NCI-H1105 (cell line): ENCODE results near the gene PLA2G4E.

Source experiments
- DNase-seq: peaks from one replicate; lab custom pipeline; 2025; lab: John Stamatoyannopoulos, UW

PLA2G4E gene

GRCh38 chr15:41954036-41954435 lies 66.8 kb downstream of the PLA2G4E start:
- no peak for DNase-seq

GRCh38 chr15:41952013-41952563 lies 68.8 kb downstream of the PLA2G4E start:
- no peak for DNase-seq

- no peak for DNase-seq
Observed at GRCh38 chr15:41951571-41951970, 69.3 kb downstream of the PLA2G4E start.

GRCh38 chr15:41950489-41950888 lies 70.4 kb downstream of the PLA2G4E start:
- DNase-seq = no peak

DNA sequence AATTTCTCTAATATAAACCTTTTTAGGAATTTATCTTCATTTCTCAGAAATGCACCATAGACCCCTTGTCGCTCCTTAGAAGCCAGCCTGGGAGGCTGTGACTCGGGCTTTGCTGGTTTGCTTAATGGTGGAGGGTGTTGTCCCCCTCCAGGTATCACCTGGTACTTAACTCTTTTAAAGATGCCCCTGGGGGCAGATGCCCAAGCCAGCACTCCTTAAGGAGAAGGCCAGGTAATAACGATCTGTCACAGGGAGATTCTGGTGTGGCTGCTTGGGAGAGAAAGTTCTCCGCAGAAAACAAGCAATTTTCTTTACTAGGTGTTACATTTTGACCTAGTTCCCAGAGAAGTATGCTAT lies 70.7 kb downstream of the PLA2G4E start:
- DNase-seq = no peak

- DNase-seq = no peak
Observed at GRCh38 chr15:41949401-41950126, 71.3 kb downstream of the PLA2G4E start.

- no peak for DNase-seq
Observed at GRCh38 chr15:41948490-41948889, 72.4 kb downstream of the PLA2G4E start.

DNA sequence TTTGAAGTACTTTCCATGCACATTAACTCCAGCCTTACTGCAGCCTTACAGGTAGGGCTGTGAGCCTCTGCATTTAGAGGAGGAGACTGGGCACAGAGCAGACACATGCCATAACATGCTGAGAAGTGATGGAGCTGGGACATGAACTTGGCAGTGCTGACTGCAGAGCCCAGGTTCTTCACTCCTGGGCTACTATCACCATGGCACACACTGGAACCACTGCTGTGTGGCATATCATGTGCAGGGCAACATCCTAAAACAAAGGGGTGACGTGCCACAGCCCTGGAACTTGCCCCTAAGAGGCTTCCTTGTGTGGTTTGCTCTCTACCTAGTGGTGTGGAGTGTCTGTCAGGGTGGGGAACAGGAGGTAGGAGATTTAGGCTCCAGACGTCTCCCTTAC lies 73.9 kb downstream of the PLA2G4E start:
- no peak for DNase-seq

DNA sequence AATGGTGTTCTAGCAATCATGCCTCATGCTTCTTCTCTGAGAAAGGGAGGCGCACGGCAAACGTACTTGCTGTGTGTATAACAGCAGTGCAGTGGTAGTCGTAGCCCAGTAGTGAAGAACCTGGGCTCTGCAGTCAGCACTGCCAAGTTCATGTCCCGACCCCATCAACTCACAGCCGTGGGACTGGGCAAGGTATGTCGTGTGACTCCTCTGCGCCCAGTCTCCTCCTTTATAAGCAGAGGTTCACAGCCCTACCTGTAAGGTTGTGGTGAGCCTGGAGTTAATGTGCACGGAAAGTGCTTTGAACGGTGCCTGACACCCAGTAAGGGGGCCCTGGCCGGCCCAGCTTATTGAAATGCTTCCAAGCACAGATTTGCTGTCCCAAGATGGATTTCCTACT lies 75.1 kb downstream of the PLA2G4E start:
- no peak for DNase-seq

DNA sequence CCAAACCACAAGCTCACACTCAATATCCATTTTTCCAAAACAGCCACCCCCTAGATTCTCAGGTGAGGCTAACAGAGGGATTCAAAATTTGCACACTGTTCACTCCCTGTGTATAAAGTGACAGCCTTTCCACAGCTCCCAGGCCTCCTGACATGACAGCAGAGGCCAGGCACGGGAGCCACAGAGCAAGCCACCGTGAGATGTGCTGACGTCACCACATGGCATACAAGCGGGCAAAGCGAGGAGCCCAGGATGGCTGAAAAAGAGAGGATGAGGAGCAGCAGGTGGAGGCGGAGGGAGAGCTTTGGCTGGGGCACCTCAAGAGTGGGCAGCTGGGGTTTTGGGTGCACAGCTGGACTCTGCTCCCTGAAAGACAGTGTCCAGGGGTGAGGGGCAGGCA lies 75.6 kb downstream of the PLA2G4E start:
- no peak for DNase-seq

- no peak for DNase-seq
Observed at GRCh38 chr15:41944313-41944940, 76.4 kb downstream of the PLA2G4E start.

GRCh38 chr15:41943543-41944312 lies 77.1 kb downstream of the PLA2G4E start:
- DNase-seq = no peak

DNA sequence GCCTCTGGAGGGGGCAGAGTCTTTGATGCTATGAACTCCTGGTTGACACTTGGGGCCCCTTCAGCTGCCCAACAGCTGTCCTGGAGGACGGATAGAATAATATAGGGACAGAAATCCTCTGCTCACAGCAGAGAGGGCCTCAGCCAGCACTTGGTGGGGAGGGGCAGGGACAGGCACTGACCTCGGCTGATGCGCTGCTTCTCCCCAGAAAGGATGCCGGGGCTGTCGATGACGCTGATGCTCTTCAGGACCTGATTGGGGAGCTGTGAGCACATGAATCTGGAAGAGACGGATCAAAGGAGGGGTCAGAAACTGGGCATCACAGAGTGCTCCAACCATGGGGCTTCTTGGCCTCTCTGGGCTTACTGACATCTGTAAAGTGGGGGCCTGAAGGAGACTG lies 78.0 kb downstream of the PLA2G4E start:
- no peak for DNase-seq

- no peak for DNase-seq
Observed at GRCh38 chr15:41941644-41942415, 79.0 kb downstream of the PLA2G4E start.

GRCh38 chr15:41940441-41940857 lies 80.4 kb downstream of the PLA2G4E start:
- no peak for DNase-seq

DNA sequence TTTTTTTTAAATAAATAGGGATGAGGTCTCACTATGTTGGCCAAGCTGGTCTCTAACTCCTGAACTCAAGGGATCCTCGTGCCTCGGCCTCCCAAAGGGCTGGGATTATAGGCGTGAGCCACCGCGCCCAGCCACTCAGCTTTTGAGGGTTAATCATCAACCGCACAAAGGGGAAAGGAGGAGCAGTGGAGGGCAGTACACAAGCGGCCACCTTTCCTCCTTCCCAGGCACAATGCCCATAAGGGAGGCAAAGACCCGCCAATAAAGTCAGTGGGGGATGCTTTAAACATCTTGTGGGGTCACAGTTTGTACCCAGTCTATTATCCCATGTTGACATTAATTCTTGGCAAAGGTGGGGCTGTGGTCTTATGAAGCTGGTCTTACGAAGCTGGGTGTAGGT lies 80.9 kb downstream of the PLA2G4E start:
- no peak for DNase-seq

DNA sequence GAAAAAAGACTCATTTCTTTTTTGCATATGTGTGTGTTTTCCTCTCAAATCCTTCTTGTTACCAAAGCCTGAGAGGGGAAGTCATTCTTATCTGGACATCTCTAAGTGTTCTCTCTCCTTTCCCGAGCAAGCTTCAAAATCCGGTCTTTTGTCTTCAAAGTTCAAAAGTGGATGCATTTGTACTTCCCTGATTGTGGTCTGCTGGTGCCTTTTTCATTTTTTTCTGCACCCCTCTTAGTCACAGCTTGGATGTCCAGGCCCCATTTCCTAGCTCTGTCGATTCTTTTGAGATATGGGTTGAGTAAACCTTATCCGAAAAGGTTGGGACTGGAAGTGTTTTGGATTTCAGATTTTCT lies 83.3 kb downstream of the PLA2G4E start:
- no peak for DNase-seq

- no peak for DNase-seq
Observed at GRCh38 chr15:41936649-41937567, 83.9 kb downstream of the PLA2G4E start.

DNA sequence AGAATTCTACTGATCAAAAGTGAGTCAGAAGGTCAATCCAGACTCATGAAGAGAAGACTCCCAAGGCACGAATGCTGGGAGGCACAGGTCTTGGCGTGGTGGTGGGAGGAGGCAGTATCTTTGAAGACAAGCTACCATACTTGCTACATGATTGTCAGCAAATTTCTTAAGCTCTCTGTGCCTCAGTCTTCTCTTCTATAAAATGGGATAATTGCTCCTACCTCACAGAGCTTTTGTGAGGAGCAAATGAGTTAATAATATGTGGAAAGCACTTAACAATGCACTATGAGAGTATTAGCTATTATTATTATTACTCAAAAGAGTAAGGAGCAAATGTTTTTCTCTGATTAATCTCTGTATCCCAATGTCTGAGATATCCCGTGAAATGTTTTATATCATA lies 84.7 kb downstream of the PLA2G4E start:
- no peak for DNase-seq

DNA sequence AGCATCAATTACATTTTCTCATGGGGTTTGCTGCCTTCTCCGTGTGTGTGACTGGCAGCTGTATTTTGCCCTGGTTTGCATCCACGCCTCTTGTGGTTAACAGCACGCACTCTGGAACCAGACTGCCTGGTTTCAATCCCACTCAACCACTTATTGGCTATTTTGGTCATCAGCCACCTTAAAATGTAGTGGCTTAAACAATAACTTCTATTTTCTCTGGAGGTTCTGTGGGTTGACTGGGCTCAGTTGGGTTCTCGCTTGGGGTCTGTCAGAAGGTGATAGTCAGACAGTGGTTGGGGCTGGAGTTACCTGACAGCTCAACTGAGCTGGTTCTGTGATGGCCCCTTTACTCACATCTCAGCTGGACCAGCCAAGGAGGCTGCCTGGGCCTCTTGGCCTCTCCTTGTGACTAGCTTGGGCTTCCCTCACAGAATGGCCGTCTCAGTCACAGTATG lies 85.2 kb downstream of the PLA2G4E start:
- DNase-seq = no peak

- DNase-seq = no peak
Observed at GRCh38 chr15:41934843-41935242, 86.0 kb downstream of the PLA2G4E start.
